ENCODE results near the gene TMED4. TPM values are rescaled to one million over a fixed set of nuclear protein-coding genes. Genes with fewer than 3 reads are reported as not detected.

The TMED4 gene
- total RNA-seq, 1 experiment from 2014 or later: 62.4 TPM

DNA sequence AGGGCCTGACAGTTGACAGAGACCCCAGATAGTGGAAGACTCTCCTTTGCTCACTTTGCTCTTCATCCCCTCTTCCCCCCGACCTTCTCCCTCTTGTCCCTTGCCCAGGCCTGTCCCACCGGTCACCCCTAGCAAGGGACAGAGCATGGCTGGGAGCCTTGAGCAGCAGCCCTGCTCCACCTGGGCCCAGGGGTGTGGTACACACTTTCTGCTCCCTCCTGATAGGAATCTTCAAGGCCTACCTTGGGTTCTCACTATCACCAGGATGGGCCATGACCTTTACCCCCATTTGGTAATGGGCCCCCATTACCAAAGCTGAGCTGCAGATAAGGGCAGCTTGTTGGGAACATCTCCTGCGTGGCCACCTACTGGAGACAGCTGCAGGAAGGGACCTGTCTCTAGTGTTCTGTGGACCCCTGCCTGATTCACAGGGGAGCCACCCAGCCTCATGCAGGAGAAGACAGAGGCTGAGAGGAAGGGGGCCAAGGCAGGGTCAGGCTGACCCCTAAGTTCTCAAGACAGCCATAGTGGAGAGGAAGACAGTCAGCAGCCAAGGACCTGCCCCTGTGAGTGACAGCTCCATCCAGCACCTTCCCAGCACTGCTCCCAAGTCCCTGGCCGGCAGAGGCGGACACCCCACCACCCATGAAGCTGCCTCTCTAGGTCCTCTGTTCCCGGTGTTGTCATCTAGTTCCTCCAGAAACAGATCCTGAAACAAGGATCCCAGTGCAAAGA is 40.0 kb downstream of the TMED4 start:
- Histone ChIP-seq H3K18ac (ENCODE audit: insufficient read length, low read depth, low read length) (no peak overlapping the region), H3K27me3 (ENCODE audit: insufficient read depth, low read length) (no peaks in the 10 kb centered on the region), H3K79me1 (ENCODE audit: insufficient read depth, low read depth, low read length, poor library complexity, severe bottlenecking) (no peaks in the 10 kb centered on the region), H3K79me2 (ENCODE audit: insufficient read depth, low read length) (no peaks in the 10 kb centered on the region), H3K14ac (ENCODE audit: insufficient read depth, low read length) (no peak overlapping the region; the same call in 1 of the 2 replicates), H3K27ac (ENCODE audit: insufficient read length, low read depth, low read length) (no peak overlapping the region), H2BK120ac (ENCODE audit: low read depth, low read length, poor library complexity, severe bottlenecking) (no peak overlapping the region), H3K4ac (ENCODE audit: low read depth, low read length) (no peak overlapping the region), H2BK12ac (ENCODE audit: insufficient read length, low read depth, low read length) (no peak overlapping the region), H3K56ac (ENCODE audit: insufficient read length, low read depth, low read length) (no peak overlapping the region), H3T11ph (ENCODE audit: low read length) (no peak overlapping the region), H2AK5ac (ENCODE audit: insufficient read length, low read length) (no peak overlapping the region), H3K23me2 (ENCODE audit: insufficient read length, low read depth, low read length, poor library complexity, severe bottlenecking) (no peaks in the 10 kb centered on the region), H4K5ac (ENCODE audit: insufficient read length, low read depth, low read length) (no peak overlapping the region), H2AFZ (ENCODE audit: low read length) (no peak overlapping the region), H2BK15ac (ENCODE audit: low read depth, low read length) (no peak overlapping the region), H3K4me2 (ENCODE audit: insufficient read depth, insufficient read length, low read length) (no peak overlapping the region), H4K20me1 (ENCODE audit: control insufficient read depth, insufficient read depth, insufficient read length) (no peaks in the 10 kb centered on the region), H2BK5ac (ENCODE audit: insufficient read length, low read length) (no peak overlapping the region), H3K9me3 (ENCODE audit: control insufficient read depth, low read depth, low read length) (no peaks in the 10 kb centered on the region), H4K91ac (ENCODE audit: insufficient read length, low read depth, low read length) (no peak overlapping the region), H4K8ac (replicated peaks; ENCODE audit: insufficient read length, low read depth, low read length) (no peak overlapping the region), H3K4me1 (ENCODE audit: insufficient read depth, low read length) (no peaks in the 10 kb centered on the region), H3K23ac (ENCODE audit: insufficient read length, low read depth, low read length) (no peak overlapping the region), H3K9ac (ENCODE audit: extremely low read depth, insufficient read length, low read length) (no peak overlapping the region), H2BK20ac (ENCODE audit: low read depth, low read length, poor library complexity, severe bottlenecking) (no peak overlapping the region)
- Mint-ChIP-seq H3K27me3 (ENCODE audit: low read depth) (peaks cover 2% of the 10 kb centered on the region; the same call in 1 of the 2 replicates), H3K4me1 (peaks cover 0 to 3% of the 10 kb centered on the region in 2 experiments; a peak in 2 of 4 replicates), H3K9me3 (no peaks in the 10 kb centered on the region), H3K36me3 (ENCODE audit: insufficient read depth in 1 of 3, low read depth in 3 of 3) (no peaks in the 10 kb centered on the region; a peak in 1 of 7 replicates), H3K4me3 (no peak overlapping the region), H3K27ac (no peak overlapping the region)
- no peak for DNase-seq
- TF ChIP-seq, protein P1, sequence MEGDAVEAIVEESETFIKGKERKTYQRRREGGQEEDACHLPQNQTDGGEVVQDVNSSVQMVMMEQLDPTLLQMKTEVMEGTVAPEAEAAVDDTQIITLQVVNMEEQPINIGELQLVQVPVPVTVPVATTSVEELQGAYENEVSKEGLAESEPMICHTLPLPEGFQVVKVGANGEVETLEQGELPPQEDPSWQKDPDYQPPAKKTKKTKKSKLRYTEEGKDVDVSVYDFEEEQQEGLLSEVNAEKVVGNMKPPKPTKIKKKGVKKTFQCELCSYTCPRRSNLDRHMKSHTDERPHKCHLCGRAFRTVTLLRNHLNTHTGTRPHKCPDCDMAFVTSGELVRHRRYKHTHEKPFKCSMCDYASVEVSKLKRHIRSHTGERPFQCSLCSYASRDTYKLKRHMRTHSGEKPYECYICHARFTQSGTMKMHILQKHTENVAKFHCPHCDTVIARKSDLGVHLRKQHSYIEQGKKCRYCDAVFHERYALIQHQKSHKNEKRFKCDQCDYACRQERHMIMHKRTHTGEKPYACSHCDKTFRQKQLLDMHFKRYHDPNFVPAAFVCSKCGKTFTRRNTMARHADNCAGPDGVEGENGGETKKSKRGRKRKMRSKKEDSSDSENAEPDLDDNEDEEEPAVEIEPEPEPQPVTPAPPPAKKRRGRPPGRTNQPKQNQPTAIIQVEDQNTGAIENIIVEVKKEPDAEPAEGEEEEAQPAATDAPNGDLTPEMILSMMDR (conservative IDR thresholded peaks at IDR 0.05): no peak
- WGBS (ENCODE audit: extremely low coverage, insufficient read length, low lambda C conversion rate): no CpG with 5 or more reads among the region's 6 CpGs
